Keratinocyte (primary cell): ENCODE data around the gene ARHGAP9. TPM values are rescaled to one million over a fixed set of nuclear protein-coding genes. Genes with fewer than 3 reads are reported as not detected.

Experiments
- DNase-seq: peaks from one replicate; pipeline ENCODE4 v3.0.0-alpha.2; 2011; ENCODE audit warnings: low read depth, missing footprints, low spot score
- FAIRE-seq: peaks from 2 replicates; lab custom pipeline; 2011; peaks lifted over from hg19 to GRCh38; lab: Jason Lieb, UNC
- H2AFZ ChIP-seq: 2 replicates; pipeline ENCODE4 v1.6.0; 2012; ENCODE audit warnings: low read length, control low read depth, inconsistent platforms; ENCODE audit not compliant: control insufficient read depth
- H3K27ac ChIP-seq: 2 replicates; pipeline ENCODE4 v1.5.1; 2011; ENCODE audit warnings: low read length; ENCODE audit not compliant: control insufficient read depth, insufficient read depth
- H3K27me3 ChIP-seq: 3 replicates; pipeline ENCODE4 v1.6.0; 2011; ENCODE audit warnings: low read length; ENCODE audit not compliant: control insufficient read depth, insufficient read depth; ENCODE audit errors: extremely low read depth
- H3K36me3 ChIP-seq, 2 experiments: 2 replicates in 1 of 2; 3 replicates in 1 of 2; pipeline ENCODE4 v1.5.1; 2011; ENCODE audit warnings: low read length in 2 of 2, mild to moderate bottlenecking in 1 of 2; ENCODE audit not compliant: control insufficient read depth in 2 of 2, insufficient read depth in 2 of 2; ENCODE audit errors: extremely low read depth in 1 of 2
- H3K4me1 ChIP-seq: 3 replicates; pipeline ENCODE4 v1.5.1; 2011; ENCODE audit warnings: low read length; ENCODE audit not compliant: control insufficient read depth, insufficient read depth; ENCODE audit errors: extremely low read depth
- H3K4me2 ChIP-seq: 3 replicates; pipeline ENCODE4 v1.6.0; 2011; ENCODE audit warnings: low read depth, low read length; ENCODE audit not compliant: control insufficient read depth, insufficient read depth; ENCODE audit errors: extremely low read depth
- H3K4me3 ChIP-seq, 3 experiments: fragments of 200-600 bp in 1 of 3; sonication (generic) in 1 of 3; 2 replicates in 2 of 3; 3 replicates in 1 of 3; pipeline ENCODE4 v1.5.1; 2011 to 2016; ENCODE audit warnings: low read length in 3 of 3, mild to moderate bottlenecking in 3 of 3, control low read depth in 2 of 3, inconsistent platforms in 1 of 3, low read depth in 1 of 3, mixed read lengths in 1 of 3, mixed run types in 1 of 3, moderate library complexity in 1 of 3; ENCODE audit not compliant: control insufficient read depth in 2 of 3, insufficient read depth in 2 of 3; ENCODE audit errors: extremely low read depth in 1 of 3
- H3K79me2 ChIP-seq: 2 replicates; pipeline ENCODE4 v1.6.0; 2012; ENCODE audit warnings: low read length; ENCODE audit not compliant: control insufficient read depth, insufficient read depth
- H3K9ac ChIP-seq: 3 replicates; pipeline ENCODE4 v1.6.0; 2011; ENCODE audit warnings: low read length; ENCODE audit not compliant: control insufficient read depth, insufficient read depth; ENCODE audit errors: extremely low read depth
- H3K9me1 ChIP-seq: 3 replicates; pipeline ENCODE4 v1.6.0; 2011; ENCODE audit warnings: low read length; ENCODE audit not compliant: control insufficient read depth, insufficient read depth; ENCODE audit errors: extremely low read depth
- H3K9me3 ChIP-seq: 2 replicates; pipeline ENCODE4 v1.5.1; 2012; ENCODE audit warnings: low read depth, low read length; ENCODE audit not compliant: control insufficient read depth
- H4K20me1 ChIP-seq: 3 replicates; pipeline ENCODE4 v1.6.0; 2011; ENCODE audit warnings: low read length; ENCODE audit not compliant: control insufficient read depth, insufficient read depth; ENCODE audit errors: extremely low read depth
- CTCF ChIP-seq, 3 experiments: IDR thresholded peaks in 1 of 3; conservative IDR thresholded peaks in 1 of 3; optimal IDR thresholded peaks in 1 of 3; 2 replicates in 2 of 3; 3 replicates in 1 of 3; pipeline versions ENCODE3 to v1.5.1; 2011; ENCODE audit warnings: low read length in 3 of 3, mild to moderate bottlenecking in 3 of 3, moderate library complexity in 2 of 3, control low read depth in 1 of 3, inconsistent platforms in 1 of 3; ENCODE audit not compliant: insufficient read depth in 2 of 3; ENCODE audit errors: extremely low read depth in 1 of 3
- EZH2 ChIP-seq: IDR thresholded peaks from one replicate; pipeline ENCODE4 v1.6.1; 2012; ENCODE audit warnings: inconsistent platforms, mild to moderate bottlenecking, low read length, moderate library complexity
- dilution Hi-C: fragments of 300-500 bp; cut with MboI; formaldehyde crosslinking; loops from one replicate; pipeline ENCODE4 v1.7.0; 2020; ENCODE audit warnings: low sequenced_read_pairs; ENCODE audit not compliant: extremely low pct_ligation_motif_present
- polyA plus RNA-seq, 5 experiments: library from polyadenylated mRNA; depleted of rRNA in 3 of 5; stranded (reverse) in 3 of 5; stranded (forward) in 1 of 5; unstranded in 1 of 5; fragments of >200 nt; gene quantifications; 1 replicate in 1 of 5; 2 replicates in 3 of 5; 3 replicates in 1 of 5; pipeline versions ENCODE4 v1.2.1 to v1.2.3, GENCODE V29; 2011 to 2012; ENCODE audit warnings: missing spikeins in 2 of 5, low read depth in 1 of 5, low replicate concordance in 1 of 5

ARHGAP9 gene
- polyA plus RNA-seq, 1 donor (not counting 4 experiments of a cell fraction or from before 2014, with no cell fraction given), result not detected

- H3K9ac ChIP-seq, result no peak overlapping the region
- H3K9me3 ChIP-seq, result no peaks in the 10 kb centered on the region
- H3K4me1 ChIP-seq, result peaks cover 3% of the 10 kb centered on the region
- H3K27me3 ChIP-seq, result peaks cover 89% of the 10 kb centered on the region
- dilution Hi-C loops, result no loop called here
- no peak for FAIRE-seq
- no peaks in the 10 kb centered on the region for H4K20me1 ChIP-seq
- no peaks in the 10 kb centered on the region for H3K36me3 ChIP-seq
- H3K27ac ChIP-seq, result no peak overlapping the region
- H3K4me3 ChIP-seq, result no peak overlapping the region
- no peaks in the 10 kb centered on the region for H3K9me1 ChIP-seq
- DNase-seq, result no peak
- no peaks in the 10 kb centered on the region for H3K79me2 ChIP-seq
- TF ChIP-seq CTCF (optimal IDR thresholded peaks at IDR 0.05 in 1 of 3, IDR thresholded peaks at IDR 0.05 in 1 of 3, conservative IDR thresholded peaks at IDR 0.05 in 1 of 3; ENCODE audit: extremely low read depth in 1 of 3, insufficient read depth in 2 of 3, low read length in 3 of 3) (no peak), EZH2 (no peak)
- no peak overlapping the region for H3K4me2 ChIP-seq
- no peak overlapping the region for H2AFZ ChIP-seq
These were observed 5.8 kb downstream of the ARHGAP9 start for GRCh38 chr12:57473886-57474285.

GRCh38 chr12:57473392-57473791, 6.3 kb downstream of the ARHGAP9 start:
- Histone ChIP-seq H3K4me1 (peaks cover 3% of the 10 kb centered on the region), H3K36me3 (no peaks in the 10 kb centered on the region), H3K79me2 (no peaks in the 10 kb centered on the region), H3K9me3 (no peaks in the 10 kb centered on the region), H3K9me1 (no peaks in the 10 kb centered on the region), H4K20me1 (no peaks in the 10 kb centered on the region), H3K4me3 (no peak overlapping the region), H2AFZ (no peak overlapping the region), H3K27ac (no peak overlapping the region), H3K9ac (no peak overlapping the region), H3K27me3 (peaks cover 89% of the 10 kb centered on the region), H3K4me2 (no peak overlapping the region)
- FAIRE-seq (no peak), DNase-seq (no peak)
- TF ChIP-seq EZH2, result no peak
- TF ChIP-seq CTCF (optimal IDR thresholded peaks at IDR 0.05 in 1 of 3, IDR thresholded peaks at IDR 0.05 in 1 of 3, conservative IDR thresholded peaks at IDR 0.05 in 1 of 3; ENCODE audit: extremely low read depth in 1 of 3, insufficient read depth in 2 of 3, low read length in 3 of 3), result no peak
- dilution Hi-C loops, result no loop called here
